Effector CD8-positive, alpha-beta T cell (primary cell): ENCODE measurements around the gene ENOX2.

Source experiments
- DNase-seq: peaks from one replicate; lab custom pipeline; 2025; lab: John Stamatoyannopoulos, UW

ENOX2 gene

DNA sequence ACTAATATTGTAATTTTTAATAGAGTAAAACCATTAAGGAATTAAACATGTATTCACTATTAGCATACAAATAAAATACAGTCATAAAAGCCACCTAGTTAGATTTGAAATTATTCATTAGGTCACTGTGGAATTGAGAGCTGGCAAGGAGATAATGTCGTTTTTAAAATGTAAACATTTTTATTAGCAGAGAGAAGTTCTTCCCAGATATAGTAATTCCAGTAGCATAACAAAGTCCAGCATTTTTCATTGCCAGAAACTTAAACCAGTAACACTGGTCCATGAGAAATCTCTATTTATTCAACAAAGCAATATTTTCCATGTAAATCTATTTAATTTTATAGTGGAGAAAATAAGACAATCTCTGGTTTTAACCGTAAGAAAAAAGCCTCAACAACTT is 17.5 kb downstream of the ENOX2 start:
- no peak for DNase-seq

DNA sequence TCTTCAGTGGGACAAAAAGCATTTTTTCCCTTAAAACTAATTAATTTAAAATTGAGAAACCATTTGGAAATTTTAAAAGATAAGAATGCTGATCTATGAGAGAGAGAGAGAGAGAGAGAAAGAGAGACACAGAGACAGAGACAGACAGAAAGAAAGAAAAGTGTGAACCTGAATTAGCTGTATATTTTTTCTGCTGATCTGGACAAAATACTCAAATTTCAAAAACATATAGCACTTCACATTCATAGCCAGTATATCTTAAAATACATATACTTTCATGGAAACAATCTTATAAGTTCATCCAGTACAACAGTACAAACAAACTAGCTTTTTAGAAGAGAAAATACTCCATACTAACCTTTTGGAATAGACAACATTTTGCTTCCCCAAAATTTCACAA is 18.4 kb downstream of the ENOX2 start:
- no peak for DNase-seq

DNA sequence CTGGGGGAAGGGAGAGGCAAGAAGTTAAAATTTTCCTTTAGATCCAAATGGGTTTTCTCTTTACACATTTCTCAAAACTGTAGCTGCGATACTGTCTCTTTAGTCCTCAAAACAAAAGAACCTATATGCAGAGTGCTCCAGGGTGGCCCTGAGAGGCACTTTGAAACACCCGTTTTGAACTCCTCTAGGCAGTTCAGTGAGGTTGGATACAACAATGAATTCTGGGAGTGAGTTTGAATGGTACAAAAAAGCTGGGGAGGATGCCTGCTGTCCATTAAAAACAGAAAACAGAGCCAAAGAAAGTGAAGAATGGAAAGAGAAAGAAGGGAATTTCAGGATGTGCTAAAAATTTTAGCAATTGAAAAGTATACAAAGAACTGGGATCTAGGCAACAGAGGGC is 23.1 kb downstream of the ENOX2 start:
- DNase-seq = no peak

DNA sequence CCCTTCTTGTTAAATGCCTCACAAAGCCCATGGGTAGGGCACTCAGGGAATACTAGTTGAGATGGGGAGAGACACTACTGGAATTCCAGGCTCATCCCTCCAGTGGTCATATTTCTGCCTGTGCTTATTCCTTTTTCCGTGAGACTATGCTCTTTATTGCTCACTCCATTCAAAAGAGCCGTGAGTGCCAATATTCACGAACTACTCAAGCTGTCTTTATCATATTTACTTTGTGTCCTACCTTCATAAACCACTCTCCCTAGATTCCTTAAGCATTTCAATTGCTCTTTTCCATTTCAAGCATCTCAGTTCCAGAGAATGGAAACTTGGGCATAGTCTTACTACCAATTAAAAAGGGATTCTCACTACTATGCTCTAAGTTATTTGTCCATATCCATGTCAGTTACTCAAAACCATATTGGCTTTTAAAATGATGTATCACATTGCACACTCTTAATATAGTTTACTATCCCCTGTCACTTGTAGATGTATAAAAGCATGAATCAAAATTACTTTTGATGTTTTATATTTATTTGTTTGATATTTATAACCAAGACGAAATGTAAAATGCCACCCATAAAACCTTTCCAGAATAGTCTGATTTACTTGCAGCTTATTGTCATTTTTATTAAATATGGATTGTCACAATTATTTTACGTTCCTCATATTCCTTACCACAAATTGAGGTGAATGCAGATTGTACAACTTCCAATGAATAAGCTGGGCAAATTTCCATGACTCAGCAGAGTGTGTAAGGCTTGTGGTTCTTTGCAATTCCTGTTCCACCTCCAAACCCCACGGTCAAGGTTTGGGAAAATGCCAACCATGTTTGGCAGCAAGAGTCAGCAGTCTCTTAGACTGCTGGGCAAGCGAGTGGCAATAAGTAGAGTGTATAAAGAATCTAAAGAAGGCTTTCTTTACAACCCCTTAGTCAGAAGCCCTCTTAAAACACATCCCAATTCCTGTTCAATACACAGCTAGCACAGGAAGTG is 24.4 kb downstream of the ENOX2 start:
- DNase-seq = no peak

DNA sequence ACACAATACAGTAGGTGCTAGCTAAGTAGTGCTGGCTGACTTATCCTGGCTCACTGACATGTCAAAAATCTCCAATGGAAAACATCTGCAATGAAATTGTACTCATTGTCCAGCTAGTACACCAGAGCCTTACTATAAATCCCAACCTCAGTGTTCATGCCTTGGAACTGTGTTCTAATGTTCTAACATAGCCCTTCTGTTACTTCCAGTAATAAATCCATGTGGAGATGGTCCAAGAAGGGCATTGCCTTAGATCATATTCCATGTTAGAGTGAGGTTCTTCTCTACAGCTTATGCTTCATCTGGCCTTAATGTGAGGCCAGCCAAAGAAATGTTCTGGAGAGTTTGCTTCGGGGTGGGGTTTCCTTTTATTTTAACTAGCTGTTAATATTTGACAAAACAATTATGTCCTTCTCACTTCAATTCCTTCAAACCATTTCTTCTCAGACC is 25.1 kb downstream of the ENOX2 start:
- no peak for DNase-seq

GRCh38 chrX:130876226-130876625 is 26.8 kb downstream of the ENOX2 start:
- no peak for DNase-seq

- DNase-seq = no peak
Measured at GRCh38 chrX:130874751-130875150, 28.3 kb downstream of the ENOX2 start.

DNA sequence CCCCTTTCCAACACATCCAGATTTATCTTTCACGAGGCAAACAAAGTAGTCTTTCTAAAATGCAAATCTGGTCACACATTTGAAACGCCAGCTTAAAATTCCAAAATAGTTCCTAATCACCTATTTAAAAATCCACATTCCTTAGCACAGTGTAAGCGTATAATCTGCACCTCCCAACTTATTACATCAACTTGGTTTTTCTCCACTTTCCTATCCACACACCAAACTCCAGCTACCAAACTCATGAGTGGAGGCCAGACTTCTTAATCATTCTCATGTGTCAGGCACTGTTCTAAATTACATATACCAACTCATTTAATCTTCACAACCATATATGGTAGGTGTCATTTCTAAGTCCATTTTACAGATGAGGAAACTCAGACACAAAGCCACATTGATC is 33.8 kb downstream of the ENOX2 start:
- DNase-seq = no peak

DNA sequence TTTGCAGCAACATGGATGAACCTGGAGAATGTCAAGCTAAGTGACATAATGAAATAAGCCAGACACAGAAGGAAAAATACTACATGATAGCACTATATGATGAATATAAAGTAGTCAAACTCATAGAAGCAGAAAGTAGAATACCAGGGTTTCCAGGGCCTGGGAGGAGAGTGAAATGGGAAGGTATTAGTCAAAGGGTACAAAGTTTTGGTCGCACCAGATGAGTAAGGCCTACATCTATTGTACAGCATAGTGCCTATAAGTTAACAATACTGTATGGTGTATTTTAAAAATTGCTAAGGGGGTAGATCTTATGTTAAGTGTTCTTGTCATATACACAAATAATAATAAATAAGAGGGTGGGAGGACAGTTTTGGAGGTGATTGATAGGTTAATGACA is 41.5 kb downstream of the ENOX2 start:
- no peak for DNase-seq

DNA sequence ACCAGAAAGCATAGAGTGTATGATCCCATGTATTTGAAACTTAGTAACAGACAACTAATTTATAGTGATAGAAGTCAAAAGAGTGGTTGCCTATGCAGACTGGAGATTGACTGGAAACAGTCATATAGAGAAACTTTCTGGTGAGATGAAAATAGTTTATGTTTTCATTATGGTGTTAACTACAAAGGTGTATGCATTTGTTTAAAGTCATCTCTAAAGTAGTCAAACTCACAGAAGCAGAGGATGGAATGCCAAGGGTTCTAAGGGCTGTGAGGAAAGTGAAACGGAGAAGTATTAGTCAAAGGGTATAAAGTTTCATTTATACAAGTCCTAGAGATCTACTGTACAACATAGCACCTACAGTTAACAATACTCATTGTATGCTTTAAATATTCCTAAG is 45.8 kb downstream of the ENOX2 start:
- no peak for DNase-seq

DNA sequence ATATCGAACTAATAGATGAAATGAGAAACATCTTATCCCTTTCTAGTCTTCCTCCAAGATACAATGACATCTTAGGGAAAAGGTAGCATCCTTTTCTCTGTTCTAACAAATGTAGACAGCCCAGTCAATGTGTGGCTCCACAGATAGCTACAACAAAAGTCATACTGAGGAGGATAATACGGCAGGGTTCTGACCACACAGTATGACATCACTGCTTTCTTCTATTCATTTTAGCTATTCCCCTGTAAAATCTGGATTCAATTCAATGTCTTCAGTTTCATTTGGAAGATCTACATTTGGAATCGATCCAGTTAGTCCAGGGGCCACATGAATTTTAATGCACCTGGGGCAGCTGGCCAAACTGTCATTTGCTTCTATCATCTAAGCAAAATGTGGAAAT is 51.4 kb downstream of the ENOX2 start:
- no peak for DNase-seq

GRCh38 chrX:130848763-130849162 is 54.2 kb downstream of the ENOX2 start:
- no peak for DNase-seq

DNA sequence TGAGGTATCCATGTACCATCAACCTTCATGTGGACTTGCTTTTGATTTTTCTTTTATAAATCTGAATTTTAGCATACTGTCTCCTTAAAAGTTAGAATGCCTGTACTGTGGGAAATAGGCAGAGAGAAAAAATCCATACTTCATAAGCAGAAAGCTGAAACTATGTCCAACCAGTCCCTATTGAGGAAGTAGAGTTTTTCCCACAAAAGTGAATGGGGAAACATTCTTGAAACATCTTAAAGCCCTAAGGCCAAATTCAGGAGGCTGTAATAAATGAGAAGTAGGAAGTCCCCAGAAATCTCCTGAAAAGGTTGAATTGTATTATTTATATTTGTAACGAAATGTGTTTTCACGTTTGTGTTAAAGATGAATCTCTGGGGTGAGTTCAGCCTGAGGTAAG is 56.3 kb downstream of the ENOX2 start:
- no peak for DNase-seq

DNA sequence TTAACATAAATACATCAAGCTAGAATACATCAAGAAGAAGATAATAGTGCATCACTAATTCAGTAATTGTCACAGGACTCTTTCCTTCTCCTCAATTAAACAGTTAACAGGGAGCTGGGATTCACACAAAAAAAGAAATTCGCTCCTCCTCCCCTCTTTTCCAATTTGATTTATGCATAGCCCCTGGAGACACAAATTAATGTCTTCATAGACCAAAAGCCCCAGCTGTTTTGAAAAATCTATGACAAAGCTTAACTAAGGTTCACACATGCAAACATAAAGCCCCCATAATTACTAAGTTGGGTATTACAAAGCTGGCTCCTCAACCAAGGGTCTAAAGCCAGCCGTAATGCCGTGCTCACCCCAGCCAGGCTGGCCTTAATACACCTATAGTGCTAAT is 61.2 kb downstream of the ENOX2 start:
- no peak for DNase-seq

GRCh38 chrX:130840345-130840744 is 62.7 kb downstream of the ENOX2 start:
- DNase-seq = no peak

DNA sequence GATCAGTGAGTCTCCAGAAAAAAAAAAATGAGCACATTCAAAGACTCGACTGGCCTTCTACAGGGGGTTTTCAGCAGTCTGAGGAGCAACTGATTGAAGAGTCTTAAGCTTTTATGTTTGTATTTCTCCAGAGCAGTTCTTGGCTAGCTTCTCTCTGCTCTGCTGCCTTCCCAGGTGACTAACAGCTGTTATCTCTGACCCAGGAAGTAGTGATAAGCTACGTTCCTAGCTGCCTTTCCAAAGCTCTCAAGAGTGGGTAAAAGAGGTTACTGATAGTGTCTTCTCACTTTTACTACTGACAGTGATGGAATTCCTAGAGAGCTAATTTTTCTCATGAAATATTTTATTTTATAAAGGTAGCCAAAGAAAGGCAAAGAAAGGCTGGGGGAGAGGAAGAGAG is 66.6 kb downstream of the ENOX2 start:
- no peak for DNase-seq

GRCh38 chrX:130834830-130835229 is 68.2 kb downstream of the ENOX2 start:
- DNase-seq = no peak

GRCh38 chrX:130834149-130834548 is 68.9 kb downstream of the ENOX2 start:
- no peak for DNase-seq

GRCh38 chrX:130831347-130831722 is 71.7 kb downstream of the ENOX2 start:
- DNase-seq = no peak

DNA sequence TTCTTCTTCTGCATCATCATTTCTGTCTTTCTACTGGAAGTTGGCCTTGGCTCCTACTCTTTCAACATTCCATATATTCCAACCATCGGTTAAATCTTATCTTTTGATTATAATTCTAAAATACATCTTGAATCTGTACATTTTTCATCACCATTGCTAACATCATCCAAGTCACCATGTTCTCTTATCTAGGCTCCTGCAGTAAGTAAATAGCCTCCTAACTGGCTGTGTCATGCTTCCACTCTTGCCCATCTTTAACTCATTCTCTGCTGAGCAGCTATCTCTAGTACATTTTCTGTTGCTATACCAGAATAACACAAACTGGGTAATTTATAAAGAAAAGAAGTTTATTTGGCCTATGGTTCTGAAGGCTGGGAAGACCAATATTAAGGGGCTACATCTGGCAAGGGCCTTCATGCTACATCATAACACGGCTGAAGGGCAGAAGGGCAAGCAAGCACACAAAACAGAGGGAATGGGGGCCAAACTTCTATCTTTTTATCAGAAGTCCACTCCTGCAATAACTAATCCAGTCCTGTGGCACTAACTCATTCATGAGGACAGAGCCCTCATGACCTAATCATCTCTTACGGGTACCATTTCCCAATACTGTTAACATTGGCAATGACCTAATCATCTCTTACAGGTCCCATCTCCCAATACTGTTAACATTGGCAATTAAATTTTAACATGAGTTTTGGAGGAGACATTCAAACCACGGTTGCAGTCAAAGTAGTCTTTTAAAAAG is 72.2 kb downstream of the ENOX2 start:
- no peak for DNase-seq

DNA sequence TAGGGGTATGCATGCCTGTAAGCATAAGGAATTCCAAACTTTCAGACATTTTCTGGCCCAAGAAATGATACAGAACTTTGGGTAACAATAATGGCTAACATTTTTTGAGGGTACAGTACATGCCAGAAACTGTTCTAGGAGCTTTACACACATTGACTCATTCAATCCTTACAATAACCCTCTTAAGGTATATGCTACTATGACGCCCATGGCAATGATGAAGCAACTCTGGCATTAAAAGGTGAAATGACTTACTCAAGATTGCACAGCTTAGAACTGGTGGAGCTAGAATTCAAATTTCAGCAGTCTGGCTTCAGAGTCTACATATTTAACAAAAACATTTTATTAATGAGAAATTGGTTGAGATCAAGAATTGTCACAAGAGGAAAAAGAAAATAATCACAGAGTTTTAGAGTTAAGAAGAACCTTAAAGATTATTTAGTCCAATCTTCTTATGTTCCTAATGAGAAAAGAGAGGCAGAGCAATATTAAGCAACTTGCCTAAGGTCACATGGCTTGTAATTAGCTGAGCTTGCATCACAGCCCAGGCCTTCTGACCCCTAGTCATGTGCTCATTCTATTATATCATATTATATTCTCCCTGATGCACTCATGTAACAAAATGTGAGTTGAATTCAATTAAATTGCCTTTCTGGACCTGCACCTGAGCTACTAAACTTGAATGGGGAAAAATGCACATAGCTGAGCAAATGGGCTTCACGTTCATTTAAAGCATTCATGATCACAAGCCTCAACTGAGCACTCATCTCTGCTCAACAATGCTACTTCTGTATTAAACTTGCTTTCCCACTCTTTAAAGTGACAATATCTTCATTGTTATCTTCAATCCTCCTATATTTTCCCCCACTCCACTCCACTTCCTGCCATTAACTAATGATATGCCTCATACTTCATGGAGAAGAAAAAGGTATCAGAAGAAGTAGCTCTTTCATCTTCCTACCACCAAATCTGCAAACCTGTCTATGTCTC is 73.2 kb downstream of the ENOX2 start:
- DNase-seq = no peak

DNA sequence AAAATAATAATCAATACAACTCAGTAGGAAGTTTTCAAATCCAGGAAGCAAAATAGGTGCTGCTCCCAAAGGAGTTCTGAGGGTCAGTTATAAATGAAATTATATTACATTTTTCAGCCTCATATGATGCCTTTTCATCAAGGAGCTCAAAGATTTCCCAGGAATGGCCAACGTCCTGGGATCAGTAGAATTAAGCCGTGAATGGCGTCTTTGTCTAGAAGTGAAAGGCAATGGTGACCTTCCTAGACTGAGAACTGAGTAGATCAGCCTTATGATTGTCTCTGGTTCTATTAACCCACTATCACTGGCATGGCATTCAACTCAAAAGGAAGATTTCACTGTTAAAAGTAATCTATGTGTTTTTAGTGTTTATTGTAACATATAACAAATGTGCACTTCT is 74.4 kb downstream of the ENOX2 start:
- DNase-seq = no peak
